ENCODE results near the gene PES1.
"Not testable (repeated sequence)": the region's sequence is repeated elsewhere in the genome, so short reads cannot be mapped to it uniquely, and the experiment has no call there.

The PES1 gene

DNA sequence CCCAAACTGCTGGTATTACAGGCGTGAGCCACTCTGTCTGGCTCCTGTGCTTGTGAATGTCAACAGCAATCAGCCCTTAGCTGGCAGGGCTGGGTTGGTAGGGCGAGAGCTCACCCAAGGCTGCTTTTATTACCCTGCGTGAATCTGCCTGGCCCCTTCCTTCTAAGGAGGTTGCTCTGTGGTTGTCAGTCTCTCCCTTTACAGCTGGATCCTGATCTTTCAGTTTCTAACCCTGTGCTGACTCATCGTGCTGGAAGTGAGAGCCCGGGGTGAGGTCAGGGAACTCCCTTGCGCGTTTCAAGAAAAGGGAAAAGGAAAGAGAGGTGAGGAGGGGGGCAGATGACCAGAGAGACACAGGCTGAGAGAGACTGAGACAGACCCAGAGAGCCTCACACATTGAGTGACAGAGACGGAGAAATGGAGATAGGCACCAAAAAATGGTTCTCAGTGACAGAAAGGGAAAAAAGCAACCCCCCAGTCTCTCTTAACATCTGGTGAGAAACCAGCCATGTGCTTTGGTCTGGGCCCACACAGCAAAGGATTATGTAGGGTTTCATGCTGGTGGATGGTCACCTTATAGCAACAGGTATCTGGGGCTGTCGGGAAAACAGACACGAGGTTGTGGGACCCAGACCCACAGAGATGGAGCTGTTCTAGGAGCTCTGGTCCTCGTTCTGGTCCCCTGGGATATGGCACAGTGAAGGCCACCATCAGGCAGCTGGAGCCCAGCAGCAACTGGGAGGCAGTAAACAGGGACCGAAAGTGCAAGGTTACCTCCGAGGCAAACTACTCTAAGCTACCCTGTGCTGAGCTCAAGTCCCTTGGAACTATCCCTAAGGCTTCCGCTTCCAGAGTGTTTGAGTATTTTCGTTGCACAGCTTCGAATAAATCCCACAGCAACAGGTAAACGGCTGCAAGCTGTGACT, 17.8 kb upstream of the PES1 start:
- DNase-seq (ENCODE audit: low read depth in 3 of 3, low spot score in 1 of 3) = no peak

- DNase-seq (ENCODE audit: low read depth in 3 of 3, low spot score in 1 of 3) = no peak
These were observed 16.2 kb upstream of the PES1 start for GRCh38 chr22:30607939-30608338.

GRCh38 chr22:30607300-30607930, 15.7 kb upstream of the PES1 start:
- DNase-seq (ENCODE audit: low read depth in 3 of 3, low spot score in 1 of 3) = no peak

GRCh38 chr22:30606455-30607299, 15.0 kb upstream of the PES1 start, which contains the start of gene TCN2:
Gene TCN2 (plus strand): TSS chr22:30607174. CDS start chr22:30607332, 158 bp downstream.
- DNase-seq (ENCODE audit: low read depth in 3 of 3, low spot score in 1 of 3) = no peak

- no peak for DNase-seq (ENCODE audit: low read depth in 3 of 3, low spot score in 1 of 3)
These were observed 13.9 kb upstream of the PES1 start for GRCh38 chr22:30605449-30606110.

DNA sequence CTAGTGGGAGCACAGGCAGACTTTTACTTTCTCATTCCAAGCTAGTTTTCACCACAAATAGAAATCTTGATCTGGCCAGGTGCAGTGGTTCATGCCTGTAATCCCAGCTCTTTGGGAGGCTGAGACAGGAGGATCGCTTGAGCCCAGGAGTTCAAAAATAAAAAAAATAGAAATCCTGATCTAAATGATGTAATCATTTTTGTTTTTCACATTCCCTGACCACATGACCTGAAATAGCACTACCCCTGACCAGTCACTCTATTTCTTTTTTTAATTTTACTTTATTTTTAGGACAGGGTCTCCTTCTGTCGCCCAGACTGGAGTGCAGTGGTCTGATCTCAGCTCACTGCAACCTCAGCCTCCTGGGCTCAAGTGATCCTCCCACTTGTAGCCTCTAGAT, 13.0 kb upstream of the PES1 start:
- DNase-seq (ENCODE audit: low read depth in 3 of 3, low spot score in 1 of 3) = no peak

DNA sequence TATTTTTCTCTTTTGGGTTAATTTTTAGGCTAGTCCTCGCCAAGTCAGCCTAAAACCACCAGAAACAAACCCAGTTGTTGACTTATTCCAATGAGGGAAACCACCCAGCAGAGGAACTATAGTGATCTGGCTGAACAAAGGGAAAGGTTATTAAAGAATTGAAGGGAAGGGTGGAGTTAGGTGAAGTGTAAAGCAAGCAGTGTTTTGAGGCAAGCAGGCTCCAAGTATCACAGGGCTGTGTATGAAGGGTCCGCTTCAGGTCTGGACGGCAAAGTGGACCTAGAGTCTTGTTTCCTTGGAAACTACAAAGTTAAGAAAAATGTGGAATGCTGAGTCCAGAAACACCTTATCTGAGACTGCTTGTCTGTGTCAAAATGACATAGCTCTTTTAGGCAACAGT, 12.1 kb upstream of the PES1 start:
- no peak for DNase-seq (ENCODE audit: low read depth in 3 of 3, low spot score in 1 of 3)

DNA sequence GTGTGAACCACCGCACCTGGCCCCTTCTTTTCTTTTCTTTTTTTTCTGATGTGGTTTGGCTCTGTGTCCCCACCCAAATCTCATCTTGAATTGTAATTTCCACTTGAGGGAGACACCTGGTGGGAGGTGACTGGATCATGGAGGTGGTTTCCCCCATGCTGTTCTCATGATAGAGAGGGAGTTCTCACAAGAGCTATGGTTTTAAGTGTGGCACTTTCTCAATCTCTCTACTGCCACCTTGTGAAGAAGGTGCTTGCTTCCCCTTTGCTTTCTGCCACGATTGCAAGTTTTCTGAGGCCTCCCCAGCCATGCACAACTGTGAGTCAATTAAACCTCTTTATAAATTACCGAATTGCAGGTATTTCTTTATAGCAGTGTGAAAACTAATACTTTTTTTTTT, 10.3 kb upstream of the PES1 start:
- DNase-seq (ENCODE audit: low read depth in 3 of 3, low spot score in 1 of 3) = no peak

GRCh38 chr22:30601464-30601863, 9.8 kb upstream of the PES1 start:
- DNase-seq (ENCODE audit: low read depth in 3 of 3, low spot score in 1 of 3) = no peak

DNA sequence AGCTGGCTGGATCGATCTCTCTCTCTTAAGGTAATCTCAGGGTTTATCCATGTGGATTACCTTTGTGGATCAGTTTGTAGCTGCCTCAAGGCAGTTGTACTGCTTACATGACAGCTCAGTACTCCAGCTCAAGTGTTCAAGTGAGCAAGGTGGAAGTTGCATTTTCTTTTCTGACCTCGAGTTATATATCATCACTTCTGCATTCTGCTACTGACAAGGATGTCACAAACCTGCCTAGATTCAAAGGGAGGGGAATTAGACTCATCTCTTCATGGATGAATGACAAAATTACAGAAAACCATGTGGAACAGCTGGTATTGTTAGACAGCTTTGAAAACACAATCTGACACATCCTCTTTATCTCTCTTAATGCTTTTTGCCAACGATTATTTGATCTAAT, 9.2 kb upstream of the PES1 start:
- no peak for DNase-seq (ENCODE audit: low read depth in 3 of 3, low spot score in 1 of 3)

DNA sequence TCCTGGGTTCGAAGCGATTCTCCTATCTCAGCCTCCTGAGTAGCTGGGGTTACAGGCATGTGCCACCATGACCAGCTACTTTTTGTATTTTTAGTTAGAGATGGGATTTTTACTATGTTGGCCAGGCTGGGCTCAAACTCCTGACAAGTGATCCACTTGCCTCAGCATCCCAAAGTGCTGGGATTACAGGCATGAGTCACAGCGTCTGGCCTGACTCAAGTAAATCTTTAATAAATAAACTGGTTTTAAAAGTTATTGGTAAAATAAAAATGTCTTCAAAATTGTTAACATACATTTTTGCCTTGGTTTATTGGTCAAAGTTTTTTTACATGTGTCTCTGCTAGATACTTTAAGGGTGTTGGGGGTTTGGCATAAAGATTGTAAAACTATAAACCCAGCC, 7.3 kb upstream of the PES1 start:
- no peak for DNase-seq (ENCODE audit: low read depth in 3 of 3, low spot score in 1 of 3)

DNA sequence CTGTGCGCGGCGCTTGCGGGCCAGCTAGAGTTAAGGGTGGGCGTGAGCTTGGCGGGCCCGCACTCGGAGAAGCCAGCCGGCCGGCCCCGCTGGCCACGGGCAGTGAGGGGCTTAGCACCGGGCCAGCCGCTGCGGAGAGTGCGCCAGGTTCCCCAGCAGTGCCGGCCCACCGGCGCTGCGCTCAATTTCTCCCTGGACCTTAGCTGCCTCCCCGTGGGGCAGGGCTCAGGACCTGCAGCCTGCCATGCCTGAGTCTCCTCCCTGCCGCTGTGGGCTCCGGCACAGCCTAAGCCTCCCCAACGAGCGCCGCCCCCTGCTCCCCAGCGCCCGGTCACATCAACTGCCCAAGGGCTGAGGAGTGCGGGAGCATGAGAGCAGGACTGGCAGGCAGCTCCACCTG, 5.2 kb upstream of the PES1 start:
- no peak for DNase-seq (ENCODE audit: low read depth in 3 of 3, low spot score in 1 of 3)

DNA sequence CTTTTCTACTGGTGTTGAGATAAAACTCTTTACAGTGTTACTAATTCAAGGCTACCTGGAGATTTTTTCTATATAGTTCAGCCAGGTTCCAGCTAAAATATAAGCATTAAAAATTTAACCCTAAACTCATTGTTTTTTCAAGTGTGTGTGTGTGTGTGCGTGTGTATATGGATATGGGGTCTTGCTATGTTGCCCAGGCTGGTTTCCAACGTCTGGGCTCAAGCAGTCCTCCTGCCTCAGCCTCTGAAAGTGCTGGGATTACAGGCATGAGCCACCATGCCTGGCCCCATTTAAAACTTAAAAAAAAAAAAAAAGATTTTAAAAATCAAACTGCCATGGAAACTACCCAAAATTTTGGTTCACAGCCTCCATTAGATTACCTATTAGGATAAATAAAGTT, 4.5 kb upstream of the PES1 start:
- no peak for DNase-seq (ENCODE audit: low read depth in 3 of 3, low spot score in 1 of 3)

DNA sequence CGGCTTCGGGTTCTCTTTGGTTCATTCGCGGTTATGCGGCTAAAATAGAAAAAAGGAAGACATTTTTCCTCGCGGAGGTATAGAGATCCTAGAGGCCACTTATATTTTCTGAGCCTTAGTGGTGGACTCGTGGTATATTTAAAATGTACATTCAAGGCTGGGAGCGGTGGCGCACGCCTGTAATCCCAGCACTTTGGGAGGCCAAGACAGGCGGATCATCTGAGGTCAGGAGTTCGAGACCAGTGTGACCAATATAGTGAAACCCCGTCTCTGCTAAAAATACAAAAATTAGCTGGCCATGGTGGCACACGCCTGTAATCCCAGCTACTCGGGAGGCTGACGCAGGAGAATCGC, 627 bp upstream of the PES1 start:
- DNase-seq (ENCODE audit: low read depth in 3 of 3, low spot score in 1 of 3) = not testable (repeated sequence)

GRCh38 chr22:30591191-30591587, 521 bp downstream of the PES1 start:
- DNase-seq (ENCODE audit: low read depth in 3 of 3, low spot score in 1 of 3) = no peak

DNA sequence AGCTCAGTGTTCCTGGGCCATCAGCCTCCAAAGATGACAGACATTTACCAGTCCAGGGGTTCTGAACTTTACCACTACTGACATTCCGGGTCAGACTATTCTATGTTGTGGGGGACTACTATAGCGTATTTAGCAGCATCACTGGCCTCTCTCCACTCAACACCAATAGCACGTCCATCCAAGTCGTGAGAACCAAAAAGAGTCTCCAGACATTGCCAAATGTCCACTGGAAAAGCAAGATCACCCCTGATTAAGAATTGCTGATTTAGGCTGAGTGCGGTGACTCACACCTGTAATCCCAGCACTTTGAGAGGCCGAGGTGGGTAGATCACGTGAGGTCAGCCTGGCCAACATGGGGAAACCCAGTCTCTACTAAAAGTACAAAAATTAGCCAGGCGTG, 5.3 kb downstream of the PES1 start:
- no peak for DNase-seq (ENCODE audit: low read depth in 3 of 3, low spot score in 1 of 3)

DNA sequence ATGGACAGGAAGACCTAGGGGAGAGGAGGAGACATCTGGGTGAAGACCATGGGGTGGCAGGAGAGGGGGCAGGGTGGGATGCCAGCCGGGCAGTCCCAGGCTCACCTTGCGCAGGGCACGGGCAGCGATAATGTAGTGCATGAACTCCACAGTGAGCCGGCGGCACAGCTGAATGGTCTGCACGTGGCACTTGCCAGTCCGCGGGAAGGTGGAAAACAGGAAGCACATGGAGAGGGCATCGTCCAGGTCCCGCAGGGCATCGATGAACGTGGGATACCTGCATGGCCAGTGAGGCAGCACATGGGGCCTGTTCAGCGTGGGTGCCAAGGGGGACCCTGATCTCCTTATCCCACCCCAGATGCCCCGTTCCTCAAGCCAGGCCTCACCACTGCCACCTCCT, 7.3 kb downstream of the PES1 start:
- DNase-seq (ENCODE audit: low read depth in 3 of 3, low spot score in 1 of 3) = no peak

GRCh38 chr22:30582788-30583545, 8.7 kb downstream of the PES1 start:
- DNase-seq (ENCODE audit: low read depth in 3 of 3, low spot score in 1 of 3) = no peak

GRCh38 chr22:30582051-30582450, 9.7 kb downstream of the PES1 start:
- DNase-seq (ENCODE audit: low read depth in 3 of 3, low spot score in 1 of 3) = no peak

- DNase-seq (ENCODE audit: low read depth in 3 of 3, low spot score in 1 of 3) = no peak
These were observed 10.8 kb downstream of the PES1 start for GRCh38 chr22:30580896-30581295.

GRCh38 chr22:30578481-30578880, 13.2 kb downstream of the PES1 start:
- DNase-seq (ENCODE audit: low read depth in 3 of 3, low spot score in 1 of 3) = no peak

All from stimulated activated CD4-positive, alpha-beta T cell treated with anti-CD3 and anti-CD28 coated beads, TNF-alpha, amount 100 ng/mL, for 1 hour (primary cell).